Right lobe of liver (tissue), 6 donors: Measurements from ENCODE around the gene MPZL2. TPM values are rescaled to one million over a fixed set of nuclear protein-coding genes. Genes with fewer than 3 reads are reported as not detected.

ENCODE experiments used
- ATAC-seq, 4 donors: fragments of 200-7000 bp; cut with Tn5 transposase; one replicate each; pipeline ENCODE4 v1.9.1; 2020; ENCODE audit warnings: mild to moderate bottlenecking in 4 of 4, moderate library complexity in 4 of 4
- DNase-seq, 3 donors: peaks; one replicate each; pipeline ENCODE4 v3.0.0-alpha.2; 2020
- H3K27ac ChIP-seq, 3 donors: fragments of 200-600 bp; one replicate each; pipeline ENCODE4 v1.8.0; 2022
- H3K27me3 ChIP-seq, 2 donors: fragments of 200-600 bp; one replicate each; pipeline ENCODE4 v1.8.0; 2022
- H3K36me3 ChIP-seq, 4 donors: fragments of 200-600 bp; sonication (generic) in 1 of 4; one replicate each; pipeline versions ENCODE4 v1.5.1 to v1.8.0; 2017 to 2022; ENCODE audit warnings: control low read depth in 1 of 4
- H3K4me1 ChIP-seq, 4 donors: fragments of 200-600 bp; sonication (generic) in 1 of 4; one replicate each; pipeline versions ENCODE4 v1.5.1 to v1.8.0; 2017 to 2022; ENCODE audit warnings: control low read depth in 1 of 4
- H3K4me3 ChIP-seq, 3 donors: fragments of 200-600 bp; one replicate each; pipeline ENCODE4 v1.8.0; 2022
- H3K9me3 ChIP-seq, 4 donors: fragments of 200-600 bp; sonication (generic) in 1 of 4; one replicate each; pipeline versions ENCODE4 v1.5.1 to v1.8.0; 2017 to 2022; ENCODE audit warnings: control low read depth in 1 of 4
- CTCF ChIP-seq, 4 donors: fragments of 200-600 bp in 3 of 4; fragments of 450-650 bp in 1 of 4; IDR thresholded peaks; one replicate each; pipeline versions ENCODE4 v1.5.1 to v1.8.0; 2016 to 2022; ENCODE audit warnings: antibody characterized with exemption in 4 of 4, mild to moderate bottlenecking in 2 of 4
- POLR2A ChIP-seq: fragments of 450-650 bp; IDR thresholded peaks from one replicate; pipeline ENCODE4 v1.6.1; 2017; ENCODE audit warnings: antibody characterized with exemption, mild to moderate bottlenecking
- WGBS: methylation state at CpG from one replicate; pipeline ENCODE4 v1.1.6; 2018; ENCODE audit warnings: low coverage, low lambda C conversion rate; ENCODE audit not compliant: insufficient coverage; ENCODE audit errors: missing lambda C conversion rate; 5-methylcytosine and 5-hydroxymethylcytosine counted together
- intact Hi-C, 2 donors: fragments of 100-400 bp; cut with DNase I; formaldehyde crosslinking; loops; one replicate each; pipeline versions ENCODE4 v1.11.2 to v1.14.1; 2022
- total RNA-seq, 6 experiments: library from RNA; depleted of rRNA in 2 of 6; stranded (reverse); fragments of >200 nt in 2 of 6; fragmentation: NEBNext Ultra II Directional in 3 of 6; extraction: Animal tissue kit (Norgen Biotek cat#: 25700) in 3 of 6; gene quantifications; one replicate each; pipeline versions ENCODE4 v1.1.0 to v1.2.4, GENCODE V29; 2016 to 2023
- donor health status: DM: no; HTN: yes; CAD: no.
- donor health status: DM: no; HTN: no; CAD: no.
- donor health status: DM: no; HTN: no; CAD: no.
- donor health status: DM: no; HTN: yes; CAD: no.
- donor health status: DM: no; HTN: yes; CAD: no.

MPZL2 gene
- total RNA-seq, 6 experiments from 2014 or later = 13.0 to 32.4 (median 21.2) TPM

- intact Hi-C loops = no loop called here
- Histone ChIP-seq H3K4me3 (no peak overlapping the region), H3K36me3 (no peaks in the 10 kb centered on the region), H3K9me3 (no peaks in the 10 kb centered on the region), H3K27ac (peak overlapping the region in 2 of 3 donors; percentile 21 to 45), H3K4me1 (peaks cover 0 to 29% (median 12%) of the 10 kb centered on the region in 4 donors), H3K27me3 (no peaks in the 10 kb centered on the region)
- 43% methylated on average over 1 of the region's 2 CpGs for WGBS
- ATAC-seq (peak in 2 of 4 donors; percentile 18 to 26), DNase-seq (no peak)
- TF ChIP-seq POLR2A (no peak), CTCF (IDR thresholded peaks at IDR 0.05) (no peak)
Measured at GRCh38 chr11:118213781-118214180, 50.3 kb downstream of the MPZL2 start.

DNA sequence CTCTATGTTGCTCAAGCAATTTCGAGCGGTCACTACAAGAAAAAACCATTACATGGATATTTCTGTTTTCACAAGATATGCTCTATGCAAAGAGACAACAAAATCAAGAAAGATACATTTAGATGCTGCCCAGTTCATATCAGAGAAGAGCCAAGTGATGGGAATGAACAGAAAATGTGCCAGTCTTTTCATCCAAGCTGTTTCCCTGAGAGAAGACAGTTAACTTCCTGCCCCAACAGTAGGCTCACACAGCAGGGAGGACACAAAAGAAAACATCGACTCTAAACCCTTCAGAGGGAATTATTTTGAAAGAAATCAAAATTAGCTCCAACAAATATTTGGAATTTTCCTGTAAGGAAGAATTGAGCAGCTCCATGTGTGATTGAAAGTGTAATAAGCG is 50.9 kb downstream of the MPZL2 start:
- peak overlapping the region in 1 of 3 donors; percentile 45 for H3K27ac ChIP-seq
- ATAC-seq = no peak
- peaks cover 0 to 29% (median 12%) of the 10 kb centered on the region in 4 donors for H3K4me1 ChIP-seq
- no peaks in the 10 kb centered on the region for H3K9me3 ChIP-seq
- 81% methylated on average over 4 of the region's 4 CpGs for WGBS
- H3K36me3 ChIP-seq = no peaks in the 10 kb centered on the region
- H3K27me3 ChIP-seq = no peaks in the 10 kb centered on the region
- no peak for DNase-seq
- H3K4me3 ChIP-seq = no peak overlapping the region
- intact Hi-C loops = no loop called here
- TF ChIP-seq POLR2A (no peak), CTCF (IDR thresholded peaks at IDR 0.05) (no peak)

DNA sequence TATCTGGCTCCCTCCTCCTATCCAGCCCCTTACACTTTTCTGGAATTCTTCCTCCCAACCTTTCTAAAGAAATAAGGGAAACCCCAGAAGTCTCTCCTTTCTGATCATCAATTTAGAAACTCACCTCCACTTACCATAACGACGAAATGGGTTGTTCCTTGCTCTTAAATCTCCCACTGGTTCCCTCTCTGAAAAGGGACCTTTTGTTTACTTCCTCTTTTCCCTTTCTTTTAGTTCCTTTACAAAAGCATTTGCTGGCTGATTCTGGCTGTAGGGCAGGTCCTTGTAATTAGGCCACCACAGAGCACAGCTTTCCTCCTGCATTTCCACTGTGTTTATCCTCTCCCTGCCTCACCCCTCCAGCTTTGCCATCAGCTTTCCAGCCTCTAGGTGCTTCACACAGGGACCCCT is 51.3 kb downstream of the MPZL2 start:
- ATAC-seq (peak in 2 of 4 donors; percentile 15 to 30), DNase-seq (no peak)
- Histone ChIP-seq H3K4me1 (peaks cover 0 to 29% (median 12%) of the 10 kb centered on the region in 4 donors), H3K4me3 (no peak overlapping the region), H3K36me3 (no peaks in the 10 kb centered on the region), H3K27ac (peak overlapping the region in 2 of 3 donors; percentile 31 to 35), H3K9me3 (no peaks in the 10 kb centered on the region), H3K27me3 (no peaks in the 10 kb centered on the region)
- WGBS = 69% methylated on average over 2 of the region's 2 CpGs
- intact Hi-C loops = no loop called here
- TF ChIP-seq POLR2A = no peak
- no peak for TF ChIP-seq CTCF (IDR thresholded peaks at IDR 0.05)

DNA sequence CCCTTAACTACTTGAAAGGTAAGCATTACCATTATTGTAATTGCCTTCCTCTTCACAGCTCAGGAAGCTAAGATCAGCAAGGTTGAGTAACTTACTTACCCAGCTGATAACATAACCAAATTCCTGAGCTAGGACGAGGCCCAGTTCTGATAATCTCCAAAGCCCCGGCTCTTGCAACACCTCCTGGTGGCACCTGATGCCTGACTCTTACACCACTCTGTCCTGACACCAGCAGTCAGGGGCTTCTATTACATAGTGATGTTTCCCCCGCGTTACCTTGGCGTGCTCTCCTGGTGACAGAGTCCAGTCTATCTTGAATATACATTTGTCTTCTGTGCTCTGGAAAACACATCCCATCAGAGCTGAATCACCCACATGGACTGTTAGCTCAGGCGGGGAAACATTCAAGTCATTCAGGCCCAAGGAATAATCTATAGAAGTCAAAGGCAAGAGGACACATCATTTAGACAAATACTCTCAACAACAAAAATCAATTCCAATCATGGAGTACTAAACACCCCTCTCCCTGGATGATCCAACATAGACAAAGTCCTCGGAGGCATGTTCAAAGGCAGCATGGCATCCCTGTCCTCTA is 51.9 kb downstream of the MPZL2 start:
- no peaks in the 10 kb centered on the region for H3K27me3 ChIP-seq
- H3K27ac ChIP-seq = peak overlapping the region in 2 of 3 donors; percentile 35 to 48
- WGBS = 24% methylated on average over 7 of the region's 7 CpGs
- H3K4me3 ChIP-seq = no peak overlapping the region
- intact Hi-C loops = no loop called here
- H3K4me1 ChIP-seq = peaks cover 0 to 29% (median 12%) of the 10 kb centered on the region in 4 donors
- peak; percentile 70 to 80 (median 75) for DNase-seq
- ATAC-seq = peak; percentile 84 to 89 (median 87)
- H3K9me3 ChIP-seq = no peaks in the 10 kb centered on the region
- TF ChIP-seq POLR2A (no peak), CTCF (IDR thresholded peaks at IDR 0.05) (peak in 1 of 4 donors; percentile 7)
- no peaks in the 10 kb centered on the region for H3K36me3 ChIP-seq
